ENCODE results near the gene NHP2. TPM values are rescaled to one million over a fixed set of nuclear protein-coding genes. Genes with fewer than 3 reads are reported as not detected.
A peak's percentile ranks its signal among the peaks of the same experiment; 100 is the strongest.

The NHP2 gene
- polyA plus RNA-seq, 1 donor, result 115 TPM

- DNase-seq, result no peak
These were observed 20.8 kb upstream of the NHP2 start for GRCh38 chr5:178174456-178174855.

DNA sequence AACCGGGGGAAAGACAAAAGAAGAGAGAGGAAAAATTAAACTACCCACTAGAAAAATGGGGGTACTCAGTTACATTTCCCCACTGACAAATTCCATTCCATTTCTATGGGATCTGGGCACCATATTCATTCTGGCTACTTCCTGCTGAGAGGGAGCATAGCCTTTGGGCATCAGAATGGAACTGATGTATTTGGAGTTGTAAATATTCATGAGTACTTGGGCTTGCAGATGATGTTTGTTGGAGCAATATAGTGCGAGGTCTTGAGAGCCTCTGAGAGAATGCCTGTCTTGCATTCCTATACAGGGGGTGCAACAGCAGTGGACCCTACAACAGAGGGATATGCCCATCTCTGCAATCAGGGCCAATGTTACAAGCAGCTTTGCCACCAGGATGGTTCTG, 16.8 kb upstream of the NHP2 start:
- no peak for DNase-seq

GRCh38 chr5:178165581-178165980, 11.9 kb upstream of the NHP2 start:
- DNase-seq, result no peak

- peak; percentile 72 for DNase-seq
These were observed 10.4 kb upstream of the NHP2 start for GRCh38 chr5:178163772-178164735.

- no peak for DNase-seq
These were observed 8.8 kb upstream of the NHP2 start for GRCh38 chr5:178162481-178162880.

DNA sequence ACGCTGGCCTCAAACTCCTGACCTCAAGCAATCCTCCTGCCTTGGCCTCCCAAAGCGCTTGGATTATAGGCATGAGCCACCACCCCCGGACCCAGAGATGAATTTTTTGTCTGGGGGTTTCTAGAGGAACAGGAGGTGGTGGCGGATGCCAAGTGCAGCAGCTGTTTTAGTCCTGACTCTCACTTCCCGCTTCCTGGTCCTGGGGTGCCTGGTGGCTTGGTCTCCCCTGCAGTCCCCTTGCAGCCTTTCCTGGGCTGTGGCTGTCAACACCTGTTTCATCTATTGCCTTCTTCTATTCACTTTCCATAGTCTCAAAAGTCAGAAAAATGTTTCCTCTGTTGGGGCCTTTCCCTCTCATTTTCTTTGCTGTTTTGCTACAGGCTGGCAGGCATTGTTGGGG, 6.5 kb upstream of the NHP2 start:
- no peak for DNase-seq

GRCh38 chr5:178155065-178155464, 1.4 kb upstream of the NHP2 start:
- DNase-seq, result no peak

- DNase-seq, result no peak
These were observed 917 bp downstream of the NHP2 start for GRCh38 chr5:178152491-178153444.

- no peak for DNase-seq
These were observed 2.5 kb downstream of the NHP2 start for GRCh38 chr5:178150977-178151734.

- no peak for DNase-seq
These were observed 4.3 kb downstream of the NHP2 start for GRCh38 chr5:178149199-178149932.

- DNase-seq, result no peak
These were observed 6.3 kb downstream of the NHP2 start for GRCh38 chr5:178147406-178147805.

DNA sequence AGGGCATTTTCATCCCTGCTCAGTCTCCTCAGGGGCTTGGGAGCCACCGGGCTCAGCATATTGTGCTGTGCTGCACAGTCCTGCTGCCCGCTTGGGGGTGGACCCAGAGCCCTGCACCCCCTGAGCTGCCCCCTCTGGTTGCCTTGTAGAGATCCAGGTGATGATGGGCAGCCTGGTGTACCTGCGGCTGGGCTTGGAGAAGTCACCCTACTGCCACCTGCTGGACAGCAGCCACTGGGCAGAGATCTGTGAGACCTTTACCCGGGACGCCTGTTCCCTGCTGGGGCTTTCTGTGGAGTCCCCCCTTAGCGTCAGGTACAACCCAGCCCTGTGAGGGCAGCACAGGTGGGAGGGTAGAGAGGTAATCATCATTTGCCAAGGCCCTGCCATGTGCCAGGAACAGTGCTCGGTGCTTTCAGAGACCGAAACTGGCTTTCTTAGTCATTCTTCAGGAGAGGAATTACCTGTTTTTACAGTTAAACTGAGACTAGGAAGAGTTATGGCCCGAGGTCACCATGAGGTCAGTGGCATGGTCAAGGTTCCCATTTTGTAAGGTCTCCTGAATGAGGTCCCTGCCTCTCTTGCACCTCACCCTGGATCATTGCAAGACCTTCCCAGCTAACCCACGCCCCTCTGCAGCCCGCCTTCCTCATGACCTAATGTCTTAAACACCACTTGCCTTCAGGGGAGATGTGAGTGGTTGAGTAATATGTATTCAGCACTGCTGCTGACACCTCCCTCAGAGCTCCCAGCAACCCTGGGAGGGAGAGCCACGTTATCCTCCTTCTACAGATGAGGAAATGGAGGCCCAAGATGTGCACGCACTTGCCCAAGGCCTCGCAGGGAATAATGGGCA, 7.5 kb downstream of the NHP2 start:
- no peak for DNase-seq

- DNase-seq, result peak; percentile 71
These were observed 9.8 kb downstream of the NHP2 start for GRCh38 chr5:178143901-178144300.

- DNase-seq, result no peak
These were observed 10.4 kb downstream of the NHP2 start for GRCh38 chr5:178143246-178143645.

- DNase-seq, result no peak
These were observed 11.0 kb downstream of the NHP2 start for GRCh38 chr5:178142642-178143041.

- DNase-seq, result no peak
These were observed 12.1 kb downstream of the NHP2 start for GRCh38 chr5:178141550-178141949.

- no peak for DNase-seq
These were observed 15.7 kb downstream of the NHP2 start for GRCh38 chr5:178137991-178138390.

- no peak for DNase-seq
These were observed 16.7 kb downstream of the NHP2 start for GRCh38 chr5:178136990-178137389.

- DNase-seq, result no peak
These were observed 22.2 kb downstream of the NHP2 start for GRCh38 chr5:178131446-178131996.

All from hindlimb muscle (tissue), 1 donor.